ENCODE measurements around the gene SMKR1.

DNA sequence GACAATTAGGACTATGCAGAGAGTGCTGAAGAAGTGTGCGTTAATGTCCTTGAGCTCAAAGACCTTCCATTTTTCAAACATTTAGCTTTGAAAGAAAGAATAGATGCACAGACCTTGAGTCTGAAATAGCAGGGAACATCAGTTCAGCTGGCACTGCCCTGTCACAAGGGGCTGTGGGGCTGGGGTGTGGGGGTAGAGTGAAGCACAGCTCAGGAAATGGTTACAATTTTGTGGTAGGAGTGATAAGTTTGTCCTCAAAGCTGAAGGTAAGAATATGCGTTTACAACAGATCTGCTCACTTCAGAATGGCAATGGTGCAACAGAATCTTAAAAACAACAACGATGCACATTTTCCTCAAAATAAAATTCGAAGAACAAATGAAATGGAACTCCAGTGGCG is 33.6 kb downstream of the SMKR1 start:
- TF ChIP-seq, protein P1, sequence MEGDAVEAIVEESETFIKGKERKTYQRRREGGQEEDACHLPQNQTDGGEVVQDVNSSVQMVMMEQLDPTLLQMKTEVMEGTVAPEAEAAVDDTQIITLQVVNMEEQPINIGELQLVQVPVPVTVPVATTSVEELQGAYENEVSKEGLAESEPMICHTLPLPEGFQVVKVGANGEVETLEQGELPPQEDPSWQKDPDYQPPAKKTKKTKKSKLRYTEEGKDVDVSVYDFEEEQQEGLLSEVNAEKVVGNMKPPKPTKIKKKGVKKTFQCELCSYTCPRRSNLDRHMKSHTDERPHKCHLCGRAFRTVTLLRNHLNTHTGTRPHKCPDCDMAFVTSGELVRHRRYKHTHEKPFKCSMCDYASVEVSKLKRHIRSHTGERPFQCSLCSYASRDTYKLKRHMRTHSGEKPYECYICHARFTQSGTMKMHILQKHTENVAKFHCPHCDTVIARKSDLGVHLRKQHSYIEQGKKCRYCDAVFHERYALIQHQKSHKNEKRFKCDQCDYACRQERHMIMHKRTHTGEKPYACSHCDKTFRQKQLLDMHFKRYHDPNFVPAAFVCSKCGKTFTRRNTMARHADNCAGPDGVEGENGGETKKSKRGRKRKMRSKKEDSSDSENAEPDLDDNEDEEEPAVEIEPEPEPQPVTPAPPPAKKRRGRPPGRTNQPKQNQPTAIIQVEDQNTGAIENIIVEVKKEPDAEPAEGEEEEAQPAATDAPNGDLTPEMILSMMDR (IDR thresholded peaks at IDR 0.05) = no peak
- TF ChIP-seq POLR2A (IDR thresholded peaks at IDR 0.05) (no peak), EP300 (IDR thresholded peaks at IDR 0.05) (no peak)
